Islet of Langerhans (tissue), 1 donor: ENCODE results near the gene TMEM256.

Experiments
- FAIRE-seq: peaks from one replicate; lab custom pipeline; 2011; peaks lifted over from hg19 to GRCh38; lab: Jason Lieb, UNC

The TMEM256 gene

GRCh38 chr17:7407485-7408251 lies 3.8 kb upstream of the TMEM256 start, which contains the start of gene NLGN2:
Gene NLGN2 (plus strand): TSS chr17:7407845. CDS start chr17:7408256, 411 bp downstream.
- FAIRE-seq = no peak

DNA sequence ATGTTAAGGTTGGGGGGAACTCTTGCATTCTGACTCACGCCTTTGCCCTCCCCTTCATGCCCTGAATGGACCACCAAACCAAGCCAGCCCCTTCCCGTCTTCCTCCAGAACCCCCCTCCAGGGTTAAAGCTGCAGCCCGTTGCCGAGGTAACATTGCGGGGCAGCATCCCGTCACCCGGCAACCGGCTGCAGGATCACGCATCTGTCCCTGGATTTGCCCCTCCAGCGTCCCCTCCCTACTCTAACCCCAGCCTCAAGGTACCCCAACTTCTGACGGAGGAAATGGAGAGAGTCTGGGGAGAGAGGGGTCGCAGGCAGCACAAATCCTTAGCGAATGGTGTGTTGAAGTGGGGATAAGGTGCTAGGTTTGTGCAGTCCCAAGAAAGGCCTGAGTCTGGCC lies 3.2 kb upstream of the TMEM256 start:
- no peak for FAIRE-seq

DNA sequence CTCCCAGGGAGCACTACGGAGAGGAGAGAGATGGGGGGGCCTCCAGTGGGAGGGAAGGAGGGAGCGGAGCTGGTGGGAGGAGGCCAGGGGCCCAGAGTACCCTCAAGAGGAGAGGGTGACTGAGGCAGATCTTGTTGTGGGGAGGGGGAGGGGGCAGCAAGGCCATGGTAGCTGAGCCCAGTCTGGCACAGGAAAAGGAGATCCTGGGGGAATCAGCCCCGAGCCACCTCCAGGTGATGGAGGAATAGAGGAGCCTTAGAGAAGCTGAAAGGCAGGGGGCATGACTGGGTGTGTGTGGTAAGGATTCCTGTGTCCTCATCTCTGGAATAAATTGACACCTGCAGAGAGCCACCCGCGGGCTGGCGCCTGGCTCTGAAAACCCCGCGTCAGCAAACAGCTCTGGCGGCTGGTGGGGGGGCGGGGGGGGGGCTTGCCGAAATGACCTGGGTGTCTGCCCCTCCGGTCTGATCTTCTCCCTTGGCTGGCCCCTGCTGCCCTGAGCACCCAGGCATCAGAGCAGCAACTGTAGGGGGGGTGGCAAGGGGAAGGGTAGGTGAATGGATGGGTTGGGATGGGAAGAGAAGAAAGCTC lies 2.4 kb upstream of the TMEM256 start:
- no peak for FAIRE-seq

- no peak for FAIRE-seq
Measured at GRCh38 chr17:7405350-7406234, 1.7 kb upstream of the TMEM256 start.

DNA sequence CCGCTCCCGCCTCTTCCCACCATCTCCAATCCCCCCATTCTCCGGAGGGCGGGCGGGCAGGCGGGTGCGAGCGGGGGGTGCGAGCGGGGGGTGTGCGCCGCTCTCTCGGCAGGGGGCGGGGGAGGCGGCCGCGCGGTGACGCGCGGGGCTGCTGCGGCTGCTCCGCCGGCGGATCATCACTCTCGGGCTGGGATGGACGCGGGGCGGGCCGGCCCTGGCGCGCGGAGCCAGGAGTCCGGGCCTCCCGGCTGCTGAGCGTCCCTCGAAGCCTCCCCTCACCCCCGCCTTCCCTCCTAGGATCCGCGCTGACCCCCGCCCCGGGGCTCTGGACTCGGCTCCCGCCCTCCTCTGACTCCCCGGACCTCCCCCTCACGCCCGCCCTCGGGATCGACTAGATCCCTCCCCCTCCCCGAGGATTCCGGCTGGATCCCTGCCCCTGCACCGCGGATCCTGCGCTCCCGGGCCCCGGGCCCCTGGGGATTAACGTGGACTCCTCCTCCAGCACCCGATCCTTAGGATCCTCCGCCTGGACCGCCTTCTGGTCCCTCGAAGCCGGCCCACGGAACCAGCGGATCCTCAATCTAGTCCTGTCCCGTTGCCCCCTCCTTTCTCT lies 946 bp upstream of the TMEM256 start:
- no peak for FAIRE-seq

- no peak for FAIRE-seq
Measured at GRCh38 chr17:7403727-7403976, 245 bp downstream of the TMEM256 start.

- FAIRE-seq = no peak
Measured at GRCh38 chr17:7403043-7403726, 712 bp downstream of the TMEM256 start.

GRCh38 chr17:7398612-7399011 lies 5.3 kb downstream of the TMEM256 start:
- no peak for FAIRE-seq

GRCh38 chr17:7396147-7396546 lies 7.8 kb downstream of the TMEM256 start:
- no peak for FAIRE-seq

DNA sequence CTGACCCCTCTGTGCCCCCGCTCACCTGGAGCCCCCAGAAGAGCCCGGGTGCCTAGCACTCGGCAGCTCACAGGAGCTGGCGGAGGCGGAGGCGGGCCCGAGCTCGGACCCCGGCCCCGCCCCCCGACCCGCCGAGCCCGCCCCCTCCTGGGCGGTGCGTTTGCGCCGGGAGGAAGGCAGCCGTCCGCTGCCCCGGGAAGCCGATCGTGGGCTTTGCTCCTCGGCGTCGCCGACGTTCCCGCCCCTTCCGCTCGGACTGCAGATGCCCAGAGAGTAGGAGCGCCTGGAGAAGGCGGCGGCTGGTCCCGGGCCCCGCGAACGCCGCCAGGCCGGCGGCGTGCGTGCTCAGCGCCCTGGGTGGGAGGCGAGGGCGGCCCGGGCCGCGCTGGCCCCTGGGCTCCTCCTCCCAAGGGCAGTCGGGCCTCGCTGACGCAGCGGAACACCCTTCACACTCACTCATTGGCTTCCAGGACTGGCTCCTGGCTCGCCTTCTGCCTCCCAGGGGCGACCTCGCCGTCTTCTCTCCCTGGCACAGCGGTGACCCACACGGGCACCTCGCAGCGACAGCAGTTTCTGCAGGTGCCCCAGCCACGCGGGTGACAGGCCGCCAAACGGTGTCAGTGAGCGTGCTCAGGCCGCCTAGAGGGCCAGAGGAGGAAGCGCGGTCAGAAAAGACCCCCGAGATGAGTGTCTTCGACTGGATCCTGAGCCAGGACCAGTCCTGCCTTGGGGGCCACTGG lies 9.3 kb downstream of the TMEM256 start, which contains the start of gene PLSCR3:
Gene PLSCR3 (minus strand): TSS at position 74 of the 740 bp plus-strand sequence. CDS start 415 bp downstream, outside the sequence.
- FAIRE-seq = no peak

DNA sequence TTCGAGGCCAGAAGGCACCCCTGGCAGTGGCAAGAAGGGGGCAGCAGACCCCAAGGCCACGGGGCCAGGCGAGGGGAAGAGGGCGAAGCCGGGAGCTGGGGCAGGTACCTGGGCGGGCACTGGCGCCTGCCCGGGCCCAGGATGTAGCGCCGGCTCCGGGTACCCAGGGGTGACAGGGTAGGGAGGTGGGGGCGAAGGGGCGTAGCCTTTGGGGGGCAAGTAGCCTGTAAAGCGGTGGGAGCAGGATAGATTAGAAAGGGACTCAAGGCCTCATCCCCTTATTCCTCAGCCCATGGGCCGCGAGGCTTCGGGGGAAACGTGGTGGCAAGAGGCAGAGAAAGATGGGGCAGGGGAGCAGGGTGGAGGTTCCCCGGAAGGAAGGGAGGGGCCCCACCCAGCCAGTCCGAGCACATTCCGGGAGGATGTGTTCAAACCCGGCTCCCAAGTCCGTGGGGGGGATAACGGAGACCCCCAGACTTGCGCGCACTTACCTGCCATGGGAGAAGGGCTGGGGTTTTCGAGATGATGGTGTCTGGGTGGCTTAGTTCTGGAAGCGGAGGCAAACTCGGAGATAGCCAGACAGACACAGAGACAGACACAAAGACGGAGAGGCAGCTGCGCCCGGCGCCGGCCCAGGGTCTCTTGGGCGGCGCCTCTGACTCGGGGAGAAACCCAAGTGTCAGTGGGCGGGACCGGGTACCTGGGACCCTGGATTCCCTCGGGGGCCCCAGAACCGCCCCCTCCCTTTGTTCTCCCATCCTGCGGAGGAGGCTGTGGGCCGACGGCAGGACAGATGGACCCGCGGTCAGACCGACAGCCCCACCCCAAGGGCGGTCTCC lies 10.1 kb downstream of the TMEM256 start:
- FAIRE-seq = no peak

- FAIRE-seq = no peak
Measured at GRCh38 chr17:7392696-7393612, 10.9 kb downstream of the TMEM256 start.

GRCh38 chr17:7391307-7391706 lies 12.6 kb downstream of the TMEM256 start:
- FAIRE-seq = no peak

DNA sequence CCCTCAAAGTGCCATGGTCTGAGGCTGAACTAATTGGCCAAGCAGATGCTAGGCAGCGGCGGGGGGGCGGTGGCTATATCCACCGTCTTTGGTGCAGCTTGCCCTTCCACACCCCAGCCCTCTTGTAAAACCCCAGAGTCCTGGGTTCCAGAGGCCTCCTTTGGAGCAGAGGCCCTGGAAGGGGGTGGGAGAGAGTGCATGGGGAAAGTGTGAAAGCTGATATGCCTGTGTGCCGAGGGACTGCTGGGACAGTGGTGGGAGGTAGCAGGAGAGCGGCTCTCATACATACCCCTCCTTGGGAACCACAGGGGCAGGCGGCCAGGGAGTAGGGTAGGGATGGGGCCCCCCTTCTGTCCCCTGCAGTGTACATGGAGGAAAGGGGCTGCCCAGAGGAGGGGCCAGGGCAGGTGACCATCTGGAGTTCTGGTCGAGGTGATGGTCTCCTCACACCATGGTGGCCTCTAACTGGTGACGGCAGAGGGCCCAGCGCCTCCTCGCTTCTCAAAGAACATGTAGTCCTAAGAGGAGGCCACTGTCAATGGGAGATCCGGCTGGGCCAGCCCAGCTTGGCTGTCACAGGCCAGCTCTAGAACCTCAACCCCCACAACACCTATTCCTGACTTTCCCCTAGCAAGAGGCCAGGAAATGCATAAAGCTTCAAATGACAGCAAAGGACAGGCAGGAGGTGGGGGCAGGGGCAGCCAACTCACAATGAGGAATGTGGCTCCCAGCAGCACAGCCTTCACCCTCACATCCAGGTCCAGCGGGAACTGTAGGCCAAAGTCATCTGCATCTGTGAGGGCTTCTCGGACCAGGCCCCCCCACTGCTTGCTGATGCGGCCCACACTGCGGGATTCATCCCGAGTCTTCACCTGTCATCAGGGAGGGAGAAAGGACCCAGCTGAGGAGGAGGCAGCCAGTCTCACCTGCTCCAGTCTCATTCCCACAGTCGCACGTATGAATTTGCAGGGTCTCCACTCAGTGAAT lies 13.7 kb downstream of the TMEM256 start:
- FAIRE-seq = no peak

GRCh38 chr17:7388856-7389255 lies 15.0 kb downstream of the TMEM256 start:
- FAIRE-seq = no peak

DNA sequence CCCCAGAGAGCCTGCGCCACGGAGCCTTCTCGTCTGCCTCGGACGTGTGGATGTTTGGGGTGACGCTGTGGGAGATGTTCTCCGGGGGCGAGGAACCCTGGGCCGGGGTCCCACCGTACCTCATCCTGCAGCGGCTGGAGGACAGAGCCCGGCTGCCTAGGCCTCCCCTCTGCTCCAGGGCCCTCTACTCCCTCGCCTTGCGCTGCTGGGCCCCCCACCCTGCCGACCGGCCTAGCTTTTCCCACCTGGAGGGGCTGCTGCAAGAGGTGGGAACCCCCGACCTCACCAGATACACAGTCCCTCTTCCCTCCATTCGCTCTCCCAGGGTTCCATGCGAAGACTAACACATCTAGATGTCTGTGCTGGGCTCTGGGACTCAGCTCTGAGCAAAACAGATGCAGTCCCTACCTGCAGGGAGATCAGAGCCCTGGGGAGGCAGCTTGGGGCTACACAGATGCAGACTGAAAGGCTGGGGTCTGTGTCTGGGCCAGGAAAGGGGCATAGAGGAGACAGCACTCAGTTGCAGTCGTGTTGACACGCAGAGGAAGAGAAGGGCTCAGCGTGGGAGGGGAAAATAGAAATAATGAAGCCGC lies 19.3 kb downstream of the TMEM256 start:
- no peak for FAIRE-seq

DNA sequence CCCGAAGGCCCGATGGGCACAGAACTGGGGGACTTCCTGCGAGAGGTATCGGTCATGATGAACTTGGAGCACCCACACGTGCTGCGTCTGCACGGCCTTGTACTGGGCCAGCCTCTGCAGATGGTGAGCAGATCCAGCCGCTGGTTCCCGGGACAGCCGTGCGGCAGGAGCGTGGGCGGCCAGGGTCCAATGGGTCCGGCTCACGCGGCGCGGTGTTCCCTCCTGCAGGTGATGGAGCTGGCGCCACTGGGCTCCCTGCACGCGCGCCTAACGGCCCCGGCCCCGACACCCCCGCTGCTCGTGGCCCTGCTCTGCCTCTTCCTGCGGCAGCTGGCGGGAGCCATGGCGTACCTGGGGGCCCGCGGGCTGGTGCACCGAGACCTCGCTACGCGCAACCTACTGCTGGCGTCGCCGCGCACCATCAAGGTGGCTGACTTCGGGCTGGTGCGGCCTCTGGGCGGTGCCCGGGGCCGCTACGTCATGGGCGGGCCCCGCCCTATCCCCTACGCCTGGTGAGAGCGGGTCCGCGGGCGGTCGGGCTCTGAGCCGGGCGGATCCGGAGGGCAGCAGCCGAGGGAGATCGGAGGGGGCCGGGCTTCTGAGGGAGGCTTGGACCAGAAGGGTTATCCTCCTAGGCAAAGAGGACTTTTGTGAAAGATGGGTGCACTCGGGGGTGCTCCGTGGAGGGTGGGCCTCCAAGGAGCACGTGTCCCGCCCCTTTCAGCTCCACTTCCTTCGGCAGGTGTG lies 20.0 kb downstream of the TMEM256 start:
- FAIRE-seq = no peak
